ENCODE results near the gene NCBP2.
"Not testable (repeated sequence)": the region's sequence is repeated elsewhere in the genome, so short reads cannot be mapped to it uniquely, and the experiment has no call there.

DNA sequence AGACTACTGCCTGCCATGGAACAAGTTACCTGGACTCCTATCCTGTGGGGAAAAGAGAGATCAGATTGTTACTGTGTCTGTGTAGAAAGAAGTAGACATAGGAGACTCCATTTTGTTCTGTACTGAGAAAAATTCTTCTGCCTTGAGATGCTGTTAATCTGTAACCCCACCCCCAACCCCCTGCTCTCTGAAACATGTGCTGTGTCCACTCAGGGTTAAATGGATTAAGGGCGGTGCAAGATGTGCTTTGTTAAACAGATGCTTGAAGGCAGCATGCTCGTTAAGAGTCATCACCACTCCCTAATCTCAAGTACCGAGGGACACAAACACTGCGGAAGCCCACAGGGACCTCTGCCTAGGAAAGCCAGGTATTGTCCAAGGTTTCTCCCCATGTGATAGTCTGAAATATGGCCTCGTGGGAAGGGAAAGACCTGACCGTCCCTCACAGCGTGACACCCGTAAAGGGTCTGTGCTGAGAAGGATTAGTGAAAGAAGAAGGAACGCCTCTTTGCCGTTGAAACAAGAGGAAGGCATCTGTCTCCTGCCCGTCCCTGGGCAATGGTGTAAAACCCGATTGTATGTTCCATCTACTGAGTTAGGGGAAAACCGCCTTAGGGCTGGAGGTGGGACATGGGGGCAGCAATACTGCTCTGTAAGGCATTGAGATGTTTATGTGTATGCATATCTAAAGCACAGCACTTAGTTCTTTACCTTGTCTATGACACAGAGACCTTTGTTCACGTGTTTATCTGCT, 1.9 kb upstream of the NCBP2 start:
- TF ChIP-seq, protein P1, sequence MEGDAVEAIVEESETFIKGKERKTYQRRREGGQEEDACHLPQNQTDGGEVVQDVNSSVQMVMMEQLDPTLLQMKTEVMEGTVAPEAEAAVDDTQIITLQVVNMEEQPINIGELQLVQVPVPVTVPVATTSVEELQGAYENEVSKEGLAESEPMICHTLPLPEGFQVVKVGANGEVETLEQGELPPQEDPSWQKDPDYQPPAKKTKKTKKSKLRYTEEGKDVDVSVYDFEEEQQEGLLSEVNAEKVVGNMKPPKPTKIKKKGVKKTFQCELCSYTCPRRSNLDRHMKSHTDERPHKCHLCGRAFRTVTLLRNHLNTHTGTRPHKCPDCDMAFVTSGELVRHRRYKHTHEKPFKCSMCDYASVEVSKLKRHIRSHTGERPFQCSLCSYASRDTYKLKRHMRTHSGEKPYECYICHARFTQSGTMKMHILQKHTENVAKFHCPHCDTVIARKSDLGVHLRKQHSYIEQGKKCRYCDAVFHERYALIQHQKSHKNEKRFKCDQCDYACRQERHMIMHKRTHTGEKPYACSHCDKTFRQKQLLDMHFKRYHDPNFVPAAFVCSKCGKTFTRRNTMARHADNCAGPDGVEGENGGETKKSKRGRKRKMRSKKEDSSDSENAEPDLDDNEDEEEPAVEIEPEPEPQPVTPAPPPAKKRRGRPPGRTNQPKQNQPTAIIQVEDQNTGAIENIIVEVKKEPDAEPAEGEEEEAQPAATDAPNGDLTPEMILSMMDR (IDR thresholded peaks at IDR 0.05), result not testable (repeated sequence)
- not testable (repeated sequence) for TF ChIP-seq POLR2A (IDR thresholded peaks at IDR 0.05)

Measured in upper lobe of left lung (tissue), 4 donors.